K562 (cell line): ENCODE measurements around the gene FAM114A1. TPM values are rescaled to one million over a fixed set of nuclear protein-coding genes. Genes with fewer than 3 reads are reported as not detected.

Experiments
- ATAC-seq: fragments of 200-7000 bp; cut with Tn5 transposase; 3 replicates; pipeline ENCODE4 v1.9.1; 2020; ENCODE audit warnings: moderate library complexity
- BruUV-seq: library from RNA; stranded (reverse); fragments of 400-500 nt; replicated peaks from 2 replicates; lab custom pipeline; 2021; lab: Mats Ljungman, UMichigan
- CTCF ChIA-PET: fragments of 300-600 bp; formaldehyde crosslinking; extraction: SDS; loops from one replicate; lab custom pipeline; 2021; ENCODE audit warnings: low intra/inter-chr PET ratio; lab: Yijun Ruan, JAX
- POLR2A ChIA-PET: fragments of 300-600, 350-650 bp; sonication (Branson Sonifier 250); formaldehyde crosslinking; extraction: SDS; loops from one replicate; lab custom pipeline; 2021; ENCODE audit warnings: antibody characterized with exemption, inconsistent platforms; lab: Yijun Ruan, JAX
- DNase-seq, 4 experiments: peaks; one replicate each; pipeline versions ENCODE4 v3.0.0 to v3.0.0-alpha.2; 2011 to 2018; ENCODE audit warnings: low spot score in 3 of 4, mixed read lengths in 3 of 4; ENCODE audit errors: extremely low read depth in 1 of 4
- FAIRE-seq: peaks from 2 replicates; lab custom pipeline; 2011; peaks lifted over from hg19 to GRCh38; lab: Jason Lieb, UNC
- H2AFZ ChIP-seq: 2 replicates; pipeline ENCODE4 v1.6.0; 2011; ENCODE audit warnings: low read depth, low read length, control low read depth, inconsistent platforms
- H3K27ac ChIP-seq: fragments of 200-600 bp; 3 replicates; pipeline ENCODE4 v1.8.0; 2011; ENCODE audit warnings: low read depth, mild to moderate bottlenecking, control low read depth, inconsistent platforms, low read length, moderate library complexity, mixed read lengths; ENCODE audit errors: extremely low read depth
- H3K27me3 ChIP-seq, 2 experiments: fragments of 300-600 bp in 1 of 2; 2 replicates in 1 of 2; 3 replicates in 1 of 2; pipeline versions ENCODE4 v1.6.0 to v1.8.0; 2011; ENCODE audit warnings: inconsistent platforms in 2 of 2, low read length in 2 of 2, mild to moderate bottlenecking in 1 of 2, mixed read lengths in 1 of 2, moderate library complexity in 1 of 2; ENCODE audit not compliant: control insufficient read depth in 2 of 2, insufficient read depth in 2 of 2
- H3K36me3 ChIP-seq: fragments of 300-600 bp; 3 replicates; pipeline ENCODE4 v1.8.0; 2011; ENCODE audit warnings: mild to moderate bottlenecking, low read length, inconsistent platforms; ENCODE audit not compliant: control insufficient read depth, insufficient read depth
- H3K4me1 ChIP-seq, 2 experiments: fragments of 200-600 bp in 1 of 2; replicated peaks in 1 of 2; 2 replicates in 1 of 2; 3 replicates in 1 of 2; pipeline versions ENCODE4 v1.5.1 to v1.8.0; 2011; ENCODE audit warnings: inconsistent platforms in 2 of 2, low read length in 2 of 2, mild to moderate bottlenecking in 1 of 2, mixed read lengths in 1 of 2, moderate library complexity in 1 of 2; ENCODE audit not compliant: control insufficient read depth in 2 of 2, insufficient read depth in 2 of 2
- H3K4me2 ChIP-seq: 2 replicates; pipeline ENCODE4 v1.6.1; 2011; ENCODE audit warnings: low read length, control low read depth, inconsistent platforms, mixed read lengths; ENCODE audit not compliant: insufficient read depth
- H3K4me3 ChIP-seq: fragments of 200-600 bp; sonication (generic), shearing (Covaris generic); 2 replicates; pipeline ENCODE4 v1.5.1; 2016; ENCODE audit warnings: control low read depth, inconsistent platforms
- H3K79me2 ChIP-seq: fragments of 200-600 bp; 3 replicates; pipeline ENCODE4 v1.8.0; 2011; ENCODE audit warnings: low read length, inconsistent platforms; ENCODE audit not compliant: control insufficient read depth, insufficient read depth
- H3K9ac ChIP-seq, 2 experiments: 2 replicates each; pipeline versions ENCODE4 v1.6.0 to v1.6.1; 2011; ENCODE audit warnings: low read depth in 2 of 2, low read length in 2 of 2, control low read depth in 1 of 2, inconsistent platforms in 1 of 2, mild to moderate bottlenecking in 1 of 2, mixed read lengths in 1 of 2; ENCODE audit not compliant: insufficient read depth in 1 of 2
- H3K9me1 ChIP-seq: one replicate; pipeline ENCODE4 v1.6.0; 2011; ENCODE audit warnings: inconsistent platforms, mild to moderate bottlenecking, low read length, moderate library complexity; ENCODE audit not compliant: control insufficient read depth, insufficient read depth
- H3K9me3 ChIP-seq: replicated peaks from 2 replicates; pipeline ENCODE4 v1.5.1; 2011; ENCODE audit warnings: low read depth, low read length, inconsistent platforms; ENCODE audit not compliant: control insufficient read depth, insufficient read depth
- H4K20me1 ChIP-seq: replicated peaks from 2 replicates; pipeline ENCODE4 v1.6.1; 2011; ENCODE audit warnings: low read length, inconsistent platforms, mixed read lengths; ENCODE audit not compliant: control insufficient read depth, insufficient read depth
- CTCF ChIP-seq, 3 experiments: IDR thresholded peaks in 2 of 3; conservative IDR thresholded peaks in 1 of 3; 2 replicates each; pipeline ENCODE4 v1.5.1; 2011 to 2012; ENCODE audit warnings: low read length in 3 of 3, mild to moderate bottlenecking in 3 of 3, control low read depth in 2 of 3, improper control_type of control experiment in 1 of 3, inconsistent platforms in 1 of 3, low read depth in 1 of 3, mixed read lengths in 1 of 3, moderate library complexity in 1 of 3; ENCODE audit not compliant: insufficient read depth in 2 of 3
- HDGF ChIP-seq: fragments of 450-650 bp; IDR thresholded peaks from 2 replicates; pipeline ENCODE4 v1.6.1; 2016
- WGBS: fragments of 100-300 bp; shearing (Covaris generic); methylation state at CpG from one replicate; pipeline ENCODE4 v1.1.6; 2016; ENCODE audit warnings: low coverage, mixed read lengths; ENCODE audit not compliant: insufficient coverage; ENCODE audit errors: missing lambda C conversion rate; 5-methylcytosine and 5-hydroxymethylcytosine counted together
- in situ Hi-C: fragments of 300-500 bp; cut with MboI; formaldehyde crosslinking; loops from 4 replicates; pipeline ENCODE4 v1.15.0; 2018; ENCODE audit warnings: inconsistent platforms, mixed read lengths
- intact Hi-C: fragments of 100-400 bp; cut with micrococcal nuclease; formaldehyde crosslinking; loops from 2 replicates; pipeline ENCODE4 v1.14.2; 2022
- polyA plus RNA-seq, 8 experiments: library from polyadenylated mRNA; depleted of rRNA in 4 of 8; stranded (reverse) in 5 of 8; unstranded in 3 of 8; fragments of >200 nt; fragmentation: Nextera tagmentation in 2 of 8; fragmentation: Illumina TruSeq in 1 of 8; extraction: Ambion mirVana in 2 of 8; extraction: Trizol in 1 of 8; gene quantifications; 2 replicates each; pipeline versions ENCODE4 v1.2.1 to v1.2.3, GENCODE V29; 2011 to 2014; ENCODE audit warnings: inconsistent platforms in 1 of 8, missing spikeins in 1 of 8
- total RNA-seq, 7 experiments: library from RNA; depleted of rRNA in 6 of 7; stranded (reverse); fragments of >200 nt in 6 of 7; fragmentation: Illumina TruSeq in 2 of 7; extraction: Trizol in 2 of 7; gene quantifications; 2 replicates each; pipeline versions ENCODE4 v1.2.1 to v1.2.3, GENCODE V29; 2011 to 2021; ENCODE audit warnings: low replicate concordance in 1 of 7

Gene FAM114A1
- total and polyA plus RNA-seq, 9 of the 15 experiments (the other 6 are each of a cell fraction or from before 2014, with no cell fraction given): 1.8 to 12.0 (median 4.3) TPM

- no peaks in the 10 kb centered on the region for H3K4me1 ChIP-seq
- WGBS: 12% methylated on average over 7 of the region's 7 CpGs
- ATAC-seq (peak; percentile 53; the same call in 2 of the 3 replicates), DNase-seq (no peak), FAIRE-seq (no peak)
- no peak overlapping the region for H2AFZ ChIP-seq
- in situ Hi-C loops (no loop called here), intact Hi-C loops (no loop called here)
- H3K27ac ChIP-seq: no peak overlapping the region
- H3K27me3 ChIP-seq: no peaks in the 10 kb centered on the region
- H4K20me1 ChIP-seq: no peaks in the 10 kb centered on the region
- CTCF ChIA-PET: no interaction called here
- H3K36me3 ChIP-seq: no peaks in the 10 kb centered on the region
- H3K4me2 ChIP-seq: no peak overlapping the region
- H3K79me2 ChIP-seq: no peaks in the 10 kb centered on the region
- H3K9me1 ChIP-seq: no peaks in the 10 kb centered on the region
- no peak overlapping the region for H3K9ac ChIP-seq
- TF ChIP-seq CTCF (IDR thresholded peaks at IDR 0.05 in 2 of 3, conservative IDR thresholded peaks at IDR 0.05 in 1 of 3; ENCODE audit: insufficient read depth in 2 of 3, low read depth in 1 of 3, low read length in 3 of 3) (peak in 2 of 3 experiments; percentile 32 to 37; a peak in 2 of 6 replicates), HDGF (no peak)
- no peaks in the 10 kb centered on the region for H3K9me3 ChIP-seq
- no peak overlapping the region for H3K4me3 ChIP-seq
- POLR2A ChIA-PET: no interaction called here
- no TSS peak for BruUV-seq
Observed at GRCh38 chr4:38832624-38833528, 34.7 kb upstream of the FAM114A1 start.
